Loucy (cell line): ENCODE measurements around the gene SELENOO.

Experiments
- H2AFZ ChIP-seq: fragments of 200-600 bp; sonication (generic); 2 replicates; pipeline ENCODE4 v1.6.0; 2016; ENCODE audit warnings: antibody characterized with exemption, mild to moderate bottlenecking, low read length, moderate library complexity
- H3F3A ChIP-seq: fragments of 200-600 bp; 2 replicates; pipeline ENCODE4 v1.6.0; 2016; ENCODE audit warnings: antibody characterized with exemption, low read depth, mild to moderate bottlenecking
- H3K27me3 ChIP-seq: fragments of 200-600 bp; sonication (generic); 2 replicates; pipeline ENCODE4 v1.6.1; 2014; ENCODE audit warnings: low read length, mild to moderate bottlenecking; ENCODE audit not compliant: insufficient read depth, poor library complexity, severe bottlenecking
- H3K36me3 ChIP-seq: fragments of 200-600 bp; sonication (generic); 2 replicates; pipeline ENCODE4 v1.6.1; 2016; ENCODE audit warnings: low read length; ENCODE audit not compliant: insufficient read depth
- H3K4me1 ChIP-seq: fragments of 200-600 bp; sonication (generic); 2 replicates; pipeline ENCODE4 v1.5.1; 2014; ENCODE audit warnings: low read length, mild to moderate bottlenecking; ENCODE audit not compliant: insufficient read depth, poor library complexity, severe bottlenecking
- H3K4me2 ChIP-seq: fragments of 200-600 bp; sonication (generic); 2 replicates; pipeline ENCODE4 v1.6.0; 2014; ENCODE audit warnings: antibody characterized with exemption, low read length, low read depth, mild to moderate bottlenecking; ENCODE audit not compliant: poor library complexity, severe bottlenecking
- H3K4me3 ChIP-seq: fragments of 200-600 bp; sonication (generic); 2 replicates; pipeline ENCODE4 v1.5.1; 2014; ENCODE audit warnings: low read length, mild to moderate bottlenecking, mixed read lengths; ENCODE audit not compliant: poor library complexity, severe bottlenecking
- H3K79me2 ChIP-seq: fragments of 200-600 bp; sonication (generic); 2 replicates; pipeline ENCODE4 v1.6.1; 2014; ENCODE audit warnings: low read length; ENCODE audit not compliant: insufficient read depth
- H3K9ac ChIP-seq: fragments of 200-600 bp; sonication (generic); 2 replicates; pipeline ENCODE4 v1.6.0; 2014; ENCODE audit warnings: mild to moderate bottlenecking, low read depth, low read length, moderate library complexity; ENCODE audit not compliant: poor library complexity, severe bottlenecking
- H3K9me2 ChIP-seq: fragments of 200-600 bp; sonication (generic); replicated peaks from 2 replicates; pipeline ENCODE4 v1.6.1; 2016; ENCODE audit warnings: low read depth, low read length, mixed read lengths
- H3K9me3 ChIP-seq: fragments of 200-600 bp; sonication (generic); 2 replicates; pipeline ENCODE4 v1.6.1; 2014; ENCODE audit warnings: mild to moderate bottlenecking, antibody characterized with exemption, low read length, low read depth; ENCODE audit not compliant: insufficient read depth
- H4K20me1 ChIP-seq: fragments of 200-600 bp; sonication (generic); 2 replicates; pipeline ENCODE4 v1.6.0; 2014; ENCODE audit warnings: antibody characterized with exemption, low read length, mild to moderate bottlenecking; ENCODE audit not compliant: insufficient read depth, poor library complexity, severe bottlenecking
- CTCF ChIP-seq: fragments of 200-600 bp; sonication (generic); conservative IDR thresholded peaks from 2 replicates; pipeline ENCODE4 v1.5.1; 2014; ENCODE audit warnings: mild to moderate bottlenecking, antibody characterized with exemption, low read length
- EZH2phosphoT487 ChIP-seq: fragments of 200-600 bp; IDR thresholded peaks from 2 replicates; pipeline ENCODE4 v1.6.1; 2018; ENCODE audit warnings: antibody characterized with exemption, mild to moderate bottlenecking, moderate library complexity, borderline replicate concordance

The SELENOO gene

GRCh38 chr22:50171319-50171964 is 29.4 kb upstream of the SELENOO start:
- Histone ChIP-seq H3K9ac (no peak overlapping the region), H3K9me2 (no peaks in the 10 kb centered on the region), H3K4me1 (no peaks in the 10 kb centered on the region), H4K20me1 (no peaks in the 10 kb centered on the region), H2AFZ (no peak overlapping the region), H3F3A (no peaks in the 10 kb centered on the region), H3K4me3 (no peak overlapping the region), H3K4me2 (no peak overlapping the region), H3K27me3 (no peaks in the 10 kb centered on the region), H3K9me3 (no peaks in the 10 kb centered on the region), H3K36me3 (no peaks in the 10 kb centered on the region), H3K79me2 (no peaks in the 10 kb centered on the region)
- no peak for TF ChIP-seq CTCF
- TF ChIP-seq EZH2phosphoT487: no peak

- no peak overlapping the region for H3K9ac ChIP-seq
- TF ChIP-seq EZH2phosphoT487 (no peak), CTCF (no peak)
- H3K9me2 ChIP-seq: no peaks in the 10 kb centered on the region
- H4K20me1 ChIP-seq: no peaks in the 10 kb centered on the region
- no peak overlapping the region for H3K4me2 ChIP-seq
- no peaks in the 10 kb centered on the region for H3K9me3 ChIP-seq
- no peaks in the 10 kb centered on the region for H3K4me1 ChIP-seq
- no peaks in the 10 kb centered on the region for H3F3A ChIP-seq
- H3K36me3 ChIP-seq: no peaks in the 10 kb centered on the region
- no peaks in the 10 kb centered on the region for H3K79me2 ChIP-seq
- no peaks in the 10 kb centered on the region for H3K27me3 ChIP-seq
- no peak overlapping the region for H2AFZ ChIP-seq
- H3K4me3 ChIP-seq: no peak overlapping the region
Measured at GRCh38 chr22:50171965-50172421, 28.8 kb upstream of the SELENOO start.

- no peaks in the 10 kb centered on the region for H3K27me3 ChIP-seq
- H3K9me2 ChIP-seq: no peaks in the 10 kb centered on the region
- no peaks in the 10 kb centered on the region for H3K9me3 ChIP-seq
- no peak overlapping the region for H3K4me2 ChIP-seq
- no peak overlapping the region for H3K9ac ChIP-seq
- H4K20me1 ChIP-seq: no peaks in the 10 kb centered on the region
- H3K79me2 ChIP-seq: no peaks in the 10 kb centered on the region
- H3K4me1 ChIP-seq: no peaks in the 10 kb centered on the region
- no peaks in the 10 kb centered on the region for H3K36me3 ChIP-seq
- TF ChIP-seq CTCF: no peak
- no peak for TF ChIP-seq EZH2phosphoT487
- no peak overlapping the region for H3K4me3 ChIP-seq
- H3F3A ChIP-seq: no peaks in the 10 kb centered on the region
- no peak overlapping the region for H2AFZ ChIP-seq
Measured at GRCh38 chr22:50173311-50173982, 27.4 kb upstream of the SELENOO start.
